Eye (tissue), 1 donor: Measurements from ENCODE around the gene GBA3.

Experiments used
- DNase-seq: peaks from one replicate; pipeline ENCODE4 v3.0.0-alpha.2; 2015

Gene GBA3

DNA sequence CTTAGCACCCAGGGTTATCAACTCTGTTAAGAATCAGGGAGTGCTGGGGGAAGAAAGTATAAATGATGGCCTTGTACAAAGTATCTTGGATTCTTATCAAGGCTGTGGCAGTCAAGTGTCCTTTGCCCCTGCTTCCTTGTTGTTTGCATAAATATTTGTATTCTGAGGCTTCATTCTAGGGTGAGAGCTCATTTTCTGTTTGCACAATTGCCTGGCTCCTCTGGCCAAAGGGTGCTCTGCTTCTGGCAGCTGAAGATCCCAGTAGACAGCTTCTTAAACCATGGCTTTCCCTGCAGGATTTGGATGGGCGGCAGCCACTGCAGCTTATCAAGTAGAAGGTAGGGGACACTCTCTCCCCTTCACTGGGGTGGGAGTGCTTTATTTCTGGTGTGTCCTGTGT is at the start of gene GBA3:
Gene GBA3 (plus strand): TSS at position 202 of the 400 bp plus-strand sequence.
- no peak for DNase-seq

DNA sequence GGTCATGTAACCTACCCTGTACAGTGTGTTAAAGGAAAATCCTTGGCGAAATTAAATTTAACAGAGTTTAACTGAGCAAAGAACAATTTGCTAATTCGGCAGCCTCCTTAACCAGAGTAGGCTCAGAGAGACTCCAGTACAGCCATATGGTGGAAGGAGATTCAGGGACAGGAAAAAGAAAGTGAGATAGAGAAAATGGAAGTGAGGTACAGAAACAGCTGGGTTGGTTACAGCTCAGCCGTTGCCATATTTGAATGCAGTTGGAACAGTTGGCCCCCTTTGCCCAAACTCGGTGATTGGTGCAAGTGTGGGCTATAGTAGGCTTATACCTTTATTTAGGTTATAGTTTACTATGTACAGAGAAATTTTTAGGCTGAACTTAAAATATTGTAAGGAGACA is 48.8 kb upstream of the GBA3 start:
- no peak for DNase-seq

DNA sequence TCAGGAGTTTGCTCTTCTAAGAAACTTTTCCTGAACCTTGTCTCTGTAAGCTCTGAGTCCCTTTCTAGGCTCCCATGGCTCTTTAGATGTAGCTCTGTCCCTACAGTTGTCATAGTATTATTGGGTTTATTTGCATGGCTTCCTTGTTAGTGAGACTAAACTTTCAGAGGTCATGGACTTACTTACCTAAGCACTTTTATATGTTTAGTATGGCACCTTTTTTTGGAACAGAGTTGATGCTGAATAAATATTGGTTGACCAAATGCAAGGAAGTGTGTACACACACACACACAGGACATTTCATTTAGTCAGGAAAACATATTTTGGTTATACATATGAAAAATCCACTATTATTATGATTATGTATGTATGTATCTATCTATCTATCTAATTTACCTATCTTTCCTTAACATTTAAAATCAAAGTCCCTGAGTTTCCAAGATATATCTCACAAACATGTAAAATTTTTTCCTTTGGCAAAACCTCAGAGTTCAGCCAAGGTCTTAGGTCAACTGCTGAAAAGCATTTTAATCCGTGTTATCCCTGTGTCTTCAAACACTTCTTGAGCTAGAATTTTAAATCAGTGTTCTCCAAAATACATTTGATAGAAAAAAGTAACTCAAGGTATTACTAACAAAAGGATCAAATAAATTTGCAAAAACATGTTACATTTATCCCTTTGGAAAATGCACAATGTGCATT is 47.1 kb upstream of the GBA3 start:
- no peak for DNase-seq

DNA sequence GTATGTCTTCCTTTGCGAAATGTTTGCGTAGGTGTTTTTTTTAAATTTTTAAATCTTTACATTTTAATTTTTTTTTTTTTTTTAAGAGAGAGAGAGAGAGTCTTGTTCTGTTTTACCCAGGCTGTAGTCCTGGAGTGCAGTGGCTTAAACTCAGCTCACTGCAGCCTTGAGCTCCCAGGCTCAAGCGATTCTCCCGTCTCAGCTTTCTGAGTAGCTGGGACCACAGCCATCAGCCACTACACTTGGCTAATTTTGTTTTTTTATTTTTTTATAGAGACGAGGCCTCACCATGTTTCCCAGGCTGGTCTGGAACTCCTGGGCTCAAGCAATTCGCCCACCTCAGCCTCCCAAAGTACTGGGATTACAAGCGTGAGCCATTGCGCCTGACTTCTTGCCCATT is 43.7 kb upstream of the GBA3 start:
- DNase-seq, result no peak

DNA sequence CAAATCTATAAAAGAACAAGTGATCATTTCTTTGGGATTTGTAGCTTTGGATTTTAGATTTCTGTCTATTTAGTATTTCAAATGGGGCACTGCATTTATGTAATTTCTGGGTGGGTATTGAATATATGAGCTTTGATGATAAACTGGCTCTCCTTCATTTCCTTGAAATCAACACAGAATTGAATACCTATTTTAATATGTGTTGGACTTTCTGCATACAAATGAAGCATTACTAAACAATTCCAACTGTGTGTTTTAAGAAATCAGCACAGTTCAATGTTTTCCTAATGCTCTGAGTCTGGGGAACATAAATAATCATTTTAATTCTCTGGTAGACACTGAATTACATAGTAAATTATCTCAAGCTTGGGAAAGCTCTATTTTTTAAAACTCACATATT is 42.0 kb upstream of the GBA3 start:
- DNase-seq, result no peak

DNA sequence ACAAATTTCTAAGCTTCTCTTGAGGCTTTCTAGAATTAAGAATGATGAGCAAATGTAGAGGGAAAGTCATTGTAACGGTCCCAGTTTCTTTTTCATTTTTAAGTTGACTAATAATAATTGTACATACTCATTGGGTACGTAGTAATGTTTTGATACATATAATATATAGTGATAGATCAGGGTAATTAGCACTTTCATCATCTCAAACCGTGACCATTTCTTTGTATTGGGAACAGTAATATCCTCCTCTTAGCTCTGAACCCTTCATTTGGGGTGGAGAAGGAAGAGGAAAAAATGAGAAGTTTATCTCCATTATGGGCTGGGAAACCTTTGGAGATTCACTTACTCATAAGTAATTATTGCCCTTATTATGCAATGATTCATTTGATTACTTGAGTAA is 39.0 kb upstream of the GBA3 start:
- DNase-seq, result no peak

DNA sequence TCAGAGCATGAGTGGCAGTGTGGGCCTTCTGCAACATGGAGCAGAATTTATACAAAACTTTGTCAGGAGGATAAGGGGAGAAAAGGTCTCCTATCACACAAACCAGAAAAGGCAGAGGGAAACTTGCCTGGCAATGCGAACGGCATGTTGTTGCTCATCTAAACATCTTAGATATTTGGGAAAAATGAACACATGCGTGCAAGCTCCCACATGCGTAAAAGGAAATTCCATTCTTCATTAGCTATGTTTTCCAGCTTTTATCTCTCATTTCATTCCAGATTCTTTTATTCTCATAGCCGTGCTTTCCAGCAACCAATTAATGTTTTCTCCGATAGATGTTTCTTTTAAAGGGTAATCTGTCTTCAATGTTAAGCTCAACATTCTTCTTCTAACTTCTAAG is 31.3 kb upstream of the GBA3 start:
- DNase-seq, result no peak

DNA sequence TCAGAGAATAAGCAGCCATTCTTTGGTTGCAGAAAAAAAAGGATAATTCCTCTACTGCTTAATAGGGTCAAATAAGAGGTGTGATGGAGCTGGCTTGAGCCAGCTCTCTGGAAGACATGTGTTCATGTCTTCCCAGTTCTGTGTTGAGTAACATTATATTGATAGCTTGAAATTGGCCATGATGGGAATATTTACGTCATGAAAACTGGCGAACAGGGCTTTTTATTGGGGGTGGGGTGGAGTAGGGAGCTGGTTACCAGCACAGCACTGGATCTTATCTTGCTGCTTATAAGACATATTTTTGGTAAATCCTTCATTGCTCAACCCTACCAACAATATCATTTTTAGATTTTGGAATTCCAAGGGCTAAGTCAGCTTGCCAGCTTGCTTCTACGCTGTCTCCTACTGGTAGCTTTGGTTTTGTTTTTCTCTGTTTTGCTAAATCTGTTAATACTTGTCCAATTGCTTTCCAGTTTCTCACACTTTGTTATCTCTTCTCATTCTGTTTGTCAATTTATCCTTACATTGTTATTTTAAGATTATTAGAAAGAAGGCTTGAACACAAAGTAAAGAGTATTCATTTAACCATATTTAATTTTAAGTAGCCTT is 25.3 kb upstream of the GBA3 start:
- DNase-seq, result no peak

DNA sequence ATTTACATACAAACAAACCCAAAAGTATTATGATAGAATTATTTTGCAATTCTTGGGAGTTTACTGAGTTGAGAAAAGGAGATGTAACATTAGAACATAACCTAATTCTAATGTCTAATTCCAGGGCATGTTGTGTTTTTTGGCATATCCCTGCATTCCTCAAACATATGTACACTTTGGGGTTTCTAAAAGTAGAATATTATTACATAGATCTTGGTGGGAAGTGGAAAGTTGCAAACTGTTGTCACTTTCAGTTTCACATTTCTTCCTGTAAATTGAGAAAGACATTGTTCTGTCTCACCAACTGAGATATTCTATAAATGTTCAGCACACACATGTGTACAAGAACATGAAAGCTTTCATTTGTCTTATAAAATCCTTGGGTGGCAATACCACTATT is 24.4 kb upstream of the GBA3 start:
- peak; percentile 18 for DNase-seq

DNA sequence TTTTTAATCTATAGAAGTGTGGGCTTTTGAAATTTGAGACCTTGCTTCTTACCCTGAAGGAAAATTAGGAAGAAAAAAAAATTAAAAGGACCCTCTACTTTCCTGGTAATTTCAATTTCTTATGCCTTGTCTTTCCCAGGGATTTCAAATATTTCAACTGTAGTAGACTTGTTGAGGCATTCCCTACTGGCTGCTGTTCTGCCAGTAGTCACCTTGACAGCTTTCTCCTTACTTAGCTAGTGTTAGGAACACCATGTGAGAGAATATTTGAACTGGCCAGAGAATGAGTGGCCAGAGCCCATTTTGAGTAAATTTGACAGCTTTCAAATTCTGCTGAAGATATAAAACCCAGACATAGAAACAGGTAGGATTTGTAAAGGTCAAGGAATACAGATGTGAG is 24.0 kb upstream of the GBA3 start:
- DNase-seq, result no peak

DNA sequence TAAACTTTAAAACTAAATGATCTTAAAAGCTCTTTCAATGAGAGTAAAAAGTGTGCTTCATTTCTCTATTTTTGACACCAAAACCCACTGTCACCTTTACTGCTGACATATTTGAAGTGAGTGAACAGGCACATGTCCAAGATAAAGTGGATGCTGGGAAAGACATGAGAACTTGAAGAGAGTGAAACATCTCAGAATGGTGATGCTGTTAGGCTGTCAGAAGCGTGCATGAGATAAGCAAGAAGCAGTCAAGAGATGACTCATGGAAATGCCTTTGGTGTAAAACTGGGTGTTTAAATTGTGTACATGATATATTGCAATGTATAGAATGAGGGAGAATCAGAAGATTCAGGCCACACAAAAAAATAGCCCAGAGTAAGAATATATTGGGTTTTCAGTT is 21.8 kb upstream of the GBA3 start:
- DNase-seq, result no peak

DNA sequence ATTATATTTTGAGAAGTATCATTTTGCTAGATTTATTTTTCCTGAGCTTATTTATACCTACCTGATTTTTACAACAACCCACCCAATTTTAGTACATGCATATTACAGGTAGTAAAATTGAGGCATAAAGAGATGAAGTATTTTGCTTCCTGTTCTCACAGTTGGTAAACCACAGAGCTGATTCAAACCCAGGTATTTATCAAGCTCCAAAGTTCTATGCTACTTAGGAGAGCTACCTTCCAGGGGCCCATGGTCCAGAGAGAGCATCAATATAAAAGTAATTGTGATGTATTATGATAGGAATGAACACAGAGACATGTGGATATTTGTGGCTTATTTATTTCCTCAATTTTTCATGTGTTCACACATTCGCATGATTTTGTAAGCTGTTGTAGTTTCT is 20.2 kb upstream of the GBA3 start:
- DNase-seq, result no peak

DNA sequence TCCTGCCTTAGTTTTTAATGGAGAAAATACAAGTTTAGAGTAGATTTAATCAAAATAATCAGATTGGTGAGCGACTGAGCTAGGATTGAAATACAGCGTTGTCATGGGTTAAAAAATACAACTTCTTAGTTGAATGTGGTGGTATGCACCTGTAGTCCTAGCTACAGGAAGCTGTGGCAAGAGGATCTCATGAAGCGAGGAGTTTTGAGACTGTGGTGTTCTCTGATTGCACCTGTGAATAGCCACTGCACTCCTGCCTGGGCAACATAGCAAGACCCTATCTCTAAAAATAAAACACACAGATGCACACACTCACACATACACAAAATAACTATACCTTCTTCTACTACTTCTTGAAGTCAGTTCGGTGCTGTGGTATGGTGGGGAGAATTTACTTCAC is 19.8 kb upstream of the GBA3 start:
- no peak for DNase-seq

DNA sequence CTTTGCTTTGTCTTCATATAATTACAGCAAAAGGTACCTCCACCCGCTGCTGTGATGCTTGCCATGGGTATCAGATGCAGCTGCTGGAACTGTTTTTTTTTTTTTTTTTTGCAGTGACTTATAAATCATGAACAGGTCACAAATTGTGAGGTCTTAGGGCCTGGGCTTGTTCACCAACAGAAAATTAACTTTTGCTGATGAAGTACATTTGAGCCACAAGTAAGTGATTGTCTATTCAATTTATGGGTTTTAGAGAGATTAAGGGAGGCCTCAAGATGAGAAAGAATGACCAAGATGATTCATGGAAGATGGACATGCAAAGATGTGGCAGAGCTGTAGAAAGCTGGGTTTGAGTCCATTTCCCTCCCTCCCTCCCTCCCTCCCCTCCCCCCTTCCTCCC is 18.0 kb upstream of the GBA3 start:
- DNase-seq, result no peak

DNA sequence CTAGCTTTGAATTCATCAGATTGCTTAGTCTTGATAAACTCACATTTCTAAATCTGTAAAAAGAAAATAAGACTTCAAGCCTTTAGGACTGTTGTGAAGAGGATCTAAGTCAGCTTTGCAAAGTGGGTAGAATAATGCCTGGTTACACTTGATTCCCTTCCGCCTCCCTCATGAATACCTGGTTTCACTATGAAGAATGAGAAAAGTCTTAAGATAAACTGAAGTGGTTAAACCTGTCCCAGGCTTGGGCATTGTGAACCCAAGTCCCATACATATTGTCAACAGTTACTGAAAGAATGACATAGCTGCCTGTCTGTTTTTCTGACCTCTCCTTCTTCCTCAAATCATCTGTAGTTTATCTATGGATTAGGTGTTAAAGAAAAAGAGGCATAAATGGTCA is 16.7 kb upstream of the GBA3 start:
- no peak for DNase-seq

DNA sequence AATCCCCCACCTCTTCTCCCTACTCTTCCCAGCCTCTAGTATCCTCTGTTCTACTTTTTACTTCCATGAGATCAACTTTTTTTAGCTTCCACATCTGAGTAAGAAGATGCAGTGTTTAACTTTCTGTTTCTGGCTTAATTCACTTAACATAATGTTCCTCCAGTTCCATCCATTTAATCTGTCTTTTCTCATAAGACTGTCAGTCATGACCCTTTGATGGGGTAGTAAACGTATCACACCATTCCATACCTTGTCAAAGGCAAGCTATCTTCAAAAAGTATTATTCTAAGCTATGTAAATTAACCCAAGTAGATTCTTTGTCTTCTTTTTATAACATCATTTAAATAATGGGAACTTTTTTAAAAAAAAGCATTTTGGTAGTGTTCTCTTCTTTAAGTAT is 15.0 kb upstream of the GBA3 start:
- DNase-seq, result no peak

DNA sequence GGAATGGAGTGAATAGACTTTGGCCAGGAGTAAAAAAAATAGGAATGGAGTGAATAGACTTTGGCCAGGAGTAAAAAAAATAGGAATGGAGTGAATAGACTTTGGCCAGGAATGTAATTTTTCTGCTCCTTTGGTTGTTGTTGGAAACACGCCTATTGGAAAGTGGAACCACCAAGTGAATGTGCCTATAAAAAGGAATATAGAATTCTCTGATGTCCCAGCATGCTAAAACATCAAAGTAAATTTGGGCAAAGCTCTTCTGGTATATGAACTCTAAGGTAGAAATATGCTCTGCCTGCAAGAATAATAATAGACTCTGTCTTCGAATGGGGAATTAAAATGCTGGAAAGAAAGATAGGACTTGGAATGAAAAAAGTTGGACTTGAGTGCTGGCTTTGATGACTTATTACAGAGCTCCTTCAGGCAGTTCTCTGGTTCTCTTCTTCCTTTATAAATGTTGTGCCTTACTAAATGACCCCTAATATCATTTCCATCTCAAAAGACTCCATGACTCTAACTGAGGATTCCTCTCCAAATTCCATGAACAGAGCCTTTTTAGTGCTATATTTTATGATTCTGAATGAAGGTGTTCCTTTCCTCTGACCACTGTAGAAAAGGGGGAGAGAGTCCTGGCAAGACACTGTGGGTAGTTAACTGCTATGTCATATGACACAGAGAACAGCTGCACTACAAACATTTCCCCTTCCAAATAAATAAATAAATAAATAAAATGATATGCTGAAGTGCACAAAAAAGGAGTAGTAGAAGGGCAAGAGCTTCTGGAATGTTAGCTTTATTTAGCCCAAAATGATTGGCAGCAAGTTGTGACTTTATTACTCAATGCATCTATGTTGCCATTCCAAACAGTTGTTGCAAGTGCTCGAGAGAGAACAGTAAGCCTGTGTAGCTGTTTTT is 13.5 kb upstream of the GBA3 start:
- no peak for DNase-seq

DNA sequence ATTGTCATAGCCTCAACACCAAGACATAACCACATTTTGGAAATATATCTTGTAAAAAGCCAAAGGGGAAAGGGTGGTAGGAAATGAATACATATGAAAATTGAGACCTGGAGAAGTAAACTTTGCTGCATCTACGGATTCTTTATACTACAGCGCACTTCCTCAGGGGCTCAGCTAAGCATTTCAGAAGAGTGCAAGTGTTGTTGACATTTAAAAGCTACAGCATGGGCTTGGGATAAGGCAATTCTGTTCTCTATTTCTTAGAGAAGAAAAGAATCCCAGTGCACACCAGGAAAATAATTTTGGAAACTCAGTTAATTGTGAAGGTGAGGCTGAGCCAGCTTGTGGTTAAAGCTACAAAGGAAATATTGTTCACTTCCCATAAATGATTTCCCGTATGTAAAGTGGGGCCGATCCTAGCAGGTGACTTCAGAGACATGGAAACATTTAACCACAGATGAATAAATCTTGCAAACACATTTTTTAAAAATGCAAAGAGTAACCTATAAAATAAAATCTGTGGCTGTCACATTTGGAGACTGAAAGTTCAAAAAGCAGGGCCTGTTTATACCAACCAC is 12.6 kb upstream of the GBA3 start:
- DNase-seq, result no peak

DNA sequence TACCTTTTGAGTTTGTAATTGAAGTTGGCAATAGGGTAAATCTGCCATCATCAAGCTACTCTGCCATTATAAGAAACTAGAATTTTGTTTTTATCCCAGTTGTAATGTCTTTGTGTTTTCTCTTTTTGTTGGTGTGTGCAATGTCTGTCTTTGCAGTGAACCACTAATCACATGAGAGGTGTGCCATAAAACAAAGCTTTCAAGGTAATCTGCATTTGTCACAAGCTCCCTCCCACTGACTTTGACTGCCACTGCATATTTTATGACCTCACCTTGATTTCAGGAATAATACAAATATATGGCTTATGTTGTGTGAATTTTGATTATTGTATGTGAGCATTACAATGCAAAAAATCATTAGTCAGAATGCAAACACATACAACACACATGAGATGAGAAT is 9.0 kb upstream of the GBA3 start:
- DNase-seq, result no peak

DNA sequence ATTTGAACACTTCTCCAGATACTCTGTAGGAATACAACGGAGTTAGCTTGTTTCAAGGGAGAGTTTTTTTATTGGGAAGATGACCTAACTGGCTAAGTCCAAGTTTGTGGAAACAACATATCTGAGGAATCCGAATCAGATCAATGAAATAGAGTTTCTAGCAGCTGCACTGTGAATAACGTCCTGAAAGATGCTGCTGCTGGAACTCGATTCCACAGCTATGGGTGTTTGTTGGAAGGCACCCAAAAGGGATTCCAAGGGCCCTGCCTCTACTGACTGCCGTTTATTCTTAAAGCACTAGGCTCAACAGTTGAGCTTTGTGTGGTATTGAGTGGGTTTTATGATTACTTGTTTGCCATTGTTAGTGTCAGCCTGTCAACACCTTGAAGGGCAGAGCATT is 6.6 kb upstream of the GBA3 start:
- no peak for DNase-seq

DNA sequence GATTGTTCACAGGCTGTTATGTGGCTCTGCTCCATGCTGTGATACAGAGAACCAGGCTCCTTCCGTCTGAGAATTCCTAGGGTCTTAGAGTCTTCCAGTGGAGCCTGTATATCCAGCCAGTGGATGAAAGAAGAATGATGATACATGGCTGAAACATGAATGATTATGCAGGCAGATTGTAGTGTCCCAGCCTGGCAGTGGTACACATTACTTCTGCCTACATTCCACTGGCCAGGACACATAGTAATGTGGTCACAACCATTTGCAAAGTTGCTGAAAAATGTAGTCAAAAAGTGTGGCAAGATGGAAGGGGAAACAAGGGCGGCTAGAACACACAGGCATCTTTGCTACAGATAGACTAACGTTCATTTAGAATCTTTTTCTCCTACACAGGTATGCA is 4.5 kb upstream of the GBA3 start:
- DNase-seq, result no peak

DNA sequence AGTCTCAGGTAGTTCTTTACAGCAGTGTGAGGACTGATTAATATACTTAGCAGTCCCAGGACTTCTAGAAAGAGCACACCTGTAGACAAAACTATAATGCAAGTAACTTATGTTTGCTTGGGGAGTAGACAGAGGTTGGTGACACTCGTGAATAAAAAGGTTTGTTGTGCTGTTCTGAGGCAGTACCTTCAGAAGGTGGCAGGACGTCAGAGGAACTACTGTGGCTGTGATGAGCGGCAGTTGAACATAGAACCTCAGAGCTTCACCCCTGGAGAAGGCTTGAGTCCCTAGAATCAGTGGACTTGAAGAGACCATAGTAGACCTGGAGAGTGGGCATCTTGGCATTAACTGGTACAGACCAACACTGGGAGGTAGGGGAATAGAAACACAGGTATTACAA is 3.3 kb upstream of the GBA3 start:
- DNase-seq, result no peak

DNA sequence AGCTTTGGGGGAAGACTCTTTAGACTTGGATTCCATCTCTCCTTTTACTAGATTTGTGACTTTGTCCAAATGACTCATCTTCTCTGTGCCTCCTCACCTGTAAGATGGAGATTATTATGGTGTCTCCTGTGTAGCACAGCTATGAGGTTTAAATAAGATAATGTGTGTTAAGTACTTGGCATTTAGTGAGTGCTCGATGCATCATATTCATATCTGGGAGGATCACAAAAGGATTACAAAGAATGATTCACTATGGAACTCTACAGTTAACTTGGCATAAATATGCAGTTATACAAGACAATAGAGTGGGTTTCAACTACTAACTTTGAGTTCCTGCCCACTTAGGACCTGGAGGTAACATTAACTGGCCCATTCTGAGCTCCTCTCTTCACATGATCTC is 2.3 kb downstream of the GBA3 start:
- DNase-seq, result no peak

DNA sequence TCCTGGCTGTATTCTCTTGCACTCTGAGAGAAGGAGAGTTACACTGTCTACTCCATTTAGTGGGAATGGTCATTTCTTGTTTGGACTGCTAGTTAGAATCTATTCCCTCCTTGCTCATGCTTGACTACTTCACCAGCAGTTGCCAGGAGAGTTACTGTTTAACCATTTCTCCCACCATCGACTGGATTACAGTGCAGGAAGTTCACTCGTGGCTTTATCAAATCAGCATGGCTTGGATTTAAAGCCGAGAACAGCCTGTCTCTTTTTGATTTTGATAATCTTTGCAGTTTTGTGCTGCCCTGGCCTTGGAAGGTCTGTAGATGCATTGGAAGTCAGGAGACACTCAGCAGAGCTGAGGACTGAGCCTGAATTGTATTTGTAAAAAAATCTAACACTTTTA is 3.2 kb downstream of the GBA3 start:
- DNase-seq, result no peak
